Thyroid gland (tissue), 4 donors: Measurements from ENCODE around the gene SUCLG2. TPM values are rescaled to one million over a fixed set of nuclear protein-coding genes. Genes with fewer than 3 reads are reported as not detected.

ENCODE experiments used
- DNase-seq, 2 donors: peaks; one replicate each; pipeline ENCODE4 v3.0.0-alpha.2; 2019
- H3K27ac ChIP-seq, 3 donors: fragments of 200-600 bp; sonication (generic); 1 replicate in 2 of 3; 2 replicates in 1 of 3; pipeline ENCODE4 v1.5.1; 2016 to 2019; ENCODE audit warnings: mild to moderate bottlenecking in 1 of 3, moderate library complexity in 1 of 3
- H3K27me3 ChIP-seq: fragments of 200-600 bp; sonication (generic); one replicate; pipeline ENCODE4 v1.5.1; 2019
- H3K36me3 ChIP-seq, 2 donors: fragments of 200-600 bp; sonication (generic); one replicate each; pipeline ENCODE4 v1.5.1; 2016 to 2019
- H3K4me1 ChIP-seq, 2 donors: fragments of 200-600 bp; sonication (generic); one replicate each; pipeline ENCODE4 v1.5.1; 2017 to 2019
- H3K4me3 ChIP-seq, 3 donors: fragments of 200-600 bp; sonication (generic); replicated peaks in 1 of 3; 1 replicate in 2 of 3; 2 replicates in 1 of 3; pipeline ENCODE4 v1.5.1; 2016; ENCODE audit warnings: mild to moderate bottlenecking in 1 of 3
- H3K9me3 ChIP-seq: fragments of 200-600 bp; sonication (generic); one replicate; pipeline ENCODE4 v1.5.1; 2017
- CTCF ChIP-seq, 6 experiments: fragments of 200-600 bp in 3 of 6; fragments of 450-650 bp in 3 of 6; sonication (generic) in 3 of 6; IDR thresholded peaks; one replicate each; pipeline ENCODE4 v1.5.1; 2016 to 2019; ENCODE audit warnings: antibody characterized with exemption in 6 of 6, mild to moderate bottlenecking in 2 of 6, inconsistent platforms in 1 of 6, moderate library complexity in 1 of 6
- POLR2A ChIP-seq, 2 donors: fragments of 450-650 bp; IDR thresholded peaks; one replicate each; pipeline ENCODE4 v1.6.1; 2017; ENCODE audit warnings: antibody characterized with exemption in 2 of 2, mild to moderate bottlenecking in 2 of 2, moderate library complexity in 1 of 2
- WGBS, 2 donors: methylation state at CpG; one replicate each; pipeline ENCODE4 v1.1.5; 2017; 5-methylcytosine and 5-hydroxymethylcytosine counted together
- intact Hi-C: fragments of 100-400 bp; cut with DNase I; formaldehyde crosslinking; loops from one replicate; pipeline ENCODE4 v1.15.1; 2023
- total RNA-seq, 4 donors: library from RNA; depleted of rRNA; stranded (reverse); fragments of >200 nt; gene quantifications; one replicate each; pipeline ENCODE4 v1.2.3, GENCODE V29; 2016

The SUCLG2 gene
- total RNA-seq, 4 donors from 2014 or later, result 64.4 to 70.9 (median 70.7) TPM

- H3K36me3 ChIP-seq, result no peaks in the 10 kb centered on the region
- H3K9me3 ChIP-seq, result no peaks in the 10 kb centered on the region
- no peak for TF ChIP-seq CTCF (IDR thresholded peaks at IDR 0.05)
- TF ChIP-seq POLR2A (IDR thresholded peaks at IDR 0.05), result no peak
- 86 to 94% methylated on average over 8 of the region's 8 CpGs for WGBS, 2 donors
- intact Hi-C loops, result no loop called here
- H3K4me3 ChIP-seq, result no peak overlapping the region
- no peaks in the 10 kb centered on the region for H3K27me3 ChIP-seq
- no peak overlapping the region for H3K27ac ChIP-seq
- no peak for DNase-seq
- H3K4me1 ChIP-seq, result peaks cover 0 to 4% of the 10 kb centered on the region in 2 donors
These were observed 7.7 kb downstream of the SUCLG2 start for GRCh38 chr3:67646586-67647234.

- H3K27ac ChIP-seq, result no peak overlapping the region
- WGBS, 2 donors, result 96 to 100% methylated on average over 1 of the region's 1 CpG
- no peak overlapping the region for H3K4me3 ChIP-seq
- DNase-seq, result no peak
- H3K9me3 ChIP-seq, result no peaks in the 10 kb centered on the region
- no peak for TF ChIP-seq CTCF (IDR thresholded peaks at IDR 0.05)
- TF ChIP-seq POLR2A (IDR thresholded peaks at IDR 0.05), result no peak
- peaks cover 0 to 3% of the 10 kb centered on the region in 2 donors for H3K4me1 ChIP-seq
- H3K27me3 ChIP-seq, result no peaks in the 10 kb centered on the region
- no peaks in the 10 kb centered on the region for H3K36me3 ChIP-seq
- intact Hi-C loops, result no loop called here
These were observed 9.6 kb downstream of the SUCLG2 start for GRCh38 chr3:67644827-67645226.

GRCh38 chr3:67642734-67643133, 11.7 kb downstream of the SUCLG2 start:
- WGBS, 2 donors, result 48 to 97% methylated on average over 1 of the region's 1 CpG
- peaks cover 0 to 3% of the 10 kb centered on the region in 2 donors for H3K4me1 ChIP-seq
- intact Hi-C loops, result no loop called here
- TF ChIP-seq CTCF (IDR thresholded peaks at IDR 0.05), result no peak
- no peak for TF ChIP-seq POLR2A (IDR thresholded peaks at IDR 0.05)
- H3K27ac ChIP-seq, result no peak overlapping the region
- H3K27me3 ChIP-seq, result no peaks in the 10 kb centered on the region
- H3K4me3 ChIP-seq, result no peak overlapping the region
- DNase-seq, result no peak
- H3K36me3 ChIP-seq, result no peaks in the 10 kb centered on the region
- no peaks in the 10 kb centered on the region for H3K9me3 ChIP-seq

- Histone ChIP-seq H3K36me3 (no peaks in the 10 kb centered on the region), H3K9me3 (no peaks in the 10 kb centered on the region), H3K27me3 (no peaks in the 10 kb centered on the region), H3K4me3 (no peak overlapping the region), H3K27ac (no peak overlapping the region), H3K4me1 (peaks cover 0 to 3% of the 10 kb centered on the region in 2 donors)
- intact Hi-C loops, result no loop called here
- WGBS, 2 donors, result 94 to 100% methylated on average over 4 of the region's 4 CpGs
- TF ChIP-seq CTCF (IDR thresholded peaks at IDR 0.05) (no peak), POLR2A (IDR thresholded peaks at IDR 0.05) (no peak)
- DNase-seq, result no peak
These were observed 12.2 kb downstream of the SUCLG2 start for GRCh38 chr3:67642190-67642589.

GRCh38 chr3:67641451-67641850, 13.0 kb downstream of the SUCLG2 start:
- DNase-seq, result no peak
- peaks cover 0 to 3% of the 10 kb centered on the region in 2 donors for H3K4me1 ChIP-seq

More at GRCh38 chr3:67641451-67641850, 13.0 kb downstream of the SUCLG2 start:
- no peak overlapping the region for H3K27ac ChIP-seq
- no peaks in the 10 kb centered on the region for H3K9me3 ChIP-seq
- 92 to 94% methylated on average over 3 of the region's 3 CpGs for WGBS, 2 donors
- TF ChIP-seq POLR2A (IDR thresholded peaks at IDR 0.05) (no peak), CTCF (IDR thresholded peaks at IDR 0.05) (no peak)
- H3K36me3 ChIP-seq, result no peaks in the 10 kb centered on the region
- intact Hi-C loops, result no loop called here
- no peak overlapping the region for H3K4me3 ChIP-seq
- H3K27me3 ChIP-seq, result no peaks in the 10 kb centered on the region
